ENCODE results near the gene ADAM8. TPM values are rescaled to one million over a fixed set of nuclear protein-coding genes. Genes with fewer than 3 reads are reported as not detected.

The ADAM8 gene
- total and polyA plus RNA-seq, 10 of the 15 experiments (the other 5 are each of a cell fraction or from before 2014, with no cell fraction given): 0.37 to 92.7 (median 21.7) TPM

MicroRNAs within 50 kb of the gene (microRNA counts, 767-probe panel; counts per million panel counts)
- microRNA hsa-miR-202-3p: 784 counts per million, percentile 18 among the panel's probes with 10 or more counts

Small RNA genes lying within 50 kb of the gene (microRNA-seq; reads per million reads assigned to microRNA genes)
- gene MIR202: not detected

Other genes with a start within 250 kb of the ADAM8 start
Only the 7 nearest of the 14 such genes appear.
- not detected in 2 replicates for gene UTF1, start 46.7 kb downstream of the ADAM8 start, total RNA-seq (2014; rRNA removed)
- not detected in 2 replicates for gene UTF1, start 46.7 kb downstream of the ADAM8 start, total RNA-seq (2014; rRNA removed; fragmentation: Illumina TruSeq; extraction: Trizol)
- not detected in 2 replicates for gene UTF1, start 46.7 kb downstream of the ADAM8 start, total RNA-seq (2021)
- not detected in 2 replicates for gene UTF1, start 46.7 kb downstream of the ADAM8 start, polyA plus RNA-seq (2011; rRNA removed)
- gene UTF1, start 46.7 kb downstream of the ADAM8 start, polyA plus RNA-seq (2014; fragmentation: Illumina TruSeq; extraction: Trizol): not detected in 2 replicates
- gene UTF1, start 46.7 kb downstream of the ADAM8 start, polyA plus RNA-seq (2014; fragmentation: Nextera tagmentation; extraction: Ambion mirVana): not detected
- not detected in 2 replicates for gene UTF1, start 46.7 kb downstream of the ADAM8 start, polyA plus RNA-seq (2014; rRNA removed)
- gene UTF1, start 46.7 kb downstream of the ADAM8 start, polyA plus RNA-seq (2016; fragmentation: Nextera tagmentation; extraction: Ambion mirVana): not detected
- gene VENTX, start 39.0 kb downstream of the ADAM8 start, total RNA-seq (2014; rRNA removed): not detected in 2 replicates
- gene VENTX, start 39.0 kb downstream of the ADAM8 start, total RNA-seq (2014; rRNA removed; fragmentation: Illumina TruSeq; extraction: Trizol): not detected in 2 replicates
- not detected in 2 replicates for gene VENTX, start 39.0 kb downstream of the ADAM8 start, total RNA-seq (2021)
- gene VENTX, start 39.0 kb downstream of the ADAM8 start, polyA plus RNA-seq (2011; rRNA removed): not detected in 2 replicates
- gene VENTX, start 39.0 kb downstream of the ADAM8 start, polyA plus RNA-seq (2014; fragmentation: Illumina TruSeq; extraction: Trizol): not detected in 2 replicates
- gene VENTX, start 39.0 kb downstream of the ADAM8 start, polyA plus RNA-seq (2014; fragmentation: Nextera tagmentation; extraction: Ambion mirVana): not detected
- gene VENTX, start 39.0 kb downstream of the ADAM8 start, polyA plus RNA-seq (2014; rRNA removed): not detected in 2 replicates
- gene VENTX, start 39.0 kb downstream of the ADAM8 start, polyA plus RNA-seq (2016; fragmentation: Nextera tagmentation; extraction: Ambion mirVana): under 1 TPM in 1 of 2 experiments, not detected in 1; 0.05 TPM
- 38.5 TPM in 2 replicates for gene TUBGCP2, start 32.0 kb upstream of the ADAM8 start, total RNA-seq (2014; rRNA removed)
- gene TUBGCP2, start 32.0 kb upstream of the ADAM8 start, total RNA-seq (2014; rRNA removed; fragmentation: Illumina TruSeq; extraction: Trizol): 18.1 and 19.1 TPM in 2 replicates
- gene TUBGCP2, start 32.0 kb upstream of the ADAM8 start, total RNA-seq (2021): 46.5 and 47.1 TPM in 2 replicates
- gene TUBGCP2, start 32.0 kb upstream of the ADAM8 start, polyA plus RNA-seq (2011; rRNA removed): 23.7 and 35.8 TPM in 2 replicates
- gene TUBGCP2, start 32.0 kb upstream of the ADAM8 start, polyA plus RNA-seq (2014; fragmentation: Illumina TruSeq; extraction: Trizol): 16.0 and 26.6 TPM in 2 replicates
- gene TUBGCP2, start 32.0 kb upstream of the ADAM8 start, polyA plus RNA-seq (2014; fragmentation: Nextera tagmentation; extraction: Ambion mirVana): 10 to 100 TPM in 1 of 2 experiments, 1 to 10 TPM in 1; 4.8 to 11.6 TPM
- gene TUBGCP2, start 32.0 kb upstream of the ADAM8 start, polyA plus RNA-seq (2014; rRNA removed): 33.6 and 36.2 TPM in 2 replicates
- 10 to 100 TPM; 36.4 to 37.7 TPM for gene TUBGCP2, start 32.0 kb upstream of the ADAM8 start, polyA plus RNA-seq (2016; fragmentation: Nextera tagmentation; extraction: Ambion mirVana)
- 21.0 and 21.3 TPM in 2 replicates for gene ZNF511, start 32.0 kb upstream of the ADAM8 start, total RNA-seq (2014; rRNA removed)
- 29.8 and 30.3 TPM in 2 replicates for gene ZNF511, start 32.0 kb upstream of the ADAM8 start, total RNA-seq (2014; rRNA removed; fragmentation: Illumina TruSeq; extraction: Trizol)
- 50.3 and 57.1 TPM in 2 replicates for gene ZNF511, start 32.0 kb upstream of the ADAM8 start, total RNA-seq (2021)
- gene ZNF511, start 32.0 kb upstream of the ADAM8 start, polyA plus RNA-seq (2011; rRNA removed): 24.8 and 32.1 TPM in 2 replicates
- gene ZNF511, start 32.0 kb upstream of the ADAM8 start, polyA plus RNA-seq (2014; fragmentation: Illumina TruSeq; extraction: Trizol): 12.0 and 31.8 TPM in 2 replicates
- 1 to 10 TPM in 1 of 2 experiments, under 1 TPM in 1; 0.58 to 6.0 TPM for gene ZNF511, start 32.0 kb upstream of the ADAM8 start, polyA plus RNA-seq (2014; fragmentation: Nextera tagmentation; extraction: Ambion mirVana)
- 49.0 and 54.9 TPM in 2 replicates for gene ZNF511, start 32.0 kb upstream of the ADAM8 start, polyA plus RNA-seq (2014; rRNA removed)
- 100 to 1,000 TPM; 110 TPM for gene ZNF511, start 32.0 kb upstream of the ADAM8 start, polyA plus RNA-seq (2016; fragmentation: Nextera tagmentation; extraction: Ambion mirVana)
- not detected in 2 replicates for gene CALY, start 60.0 kb upstream of the ADAM8 start, total RNA-seq (2014; rRNA removed)
- not detected in 2 replicates for gene CALY, start 60.0 kb upstream of the ADAM8 start, total RNA-seq (2014; rRNA removed; fragmentation: Illumina TruSeq; extraction: Trizol)
- gene CALY, start 60.0 kb upstream of the ADAM8 start, total RNA-seq (2021): not detected in 2 replicates
- 0.07 TPM in 1 of 2 replicates, not detected in the other for gene CALY, start 60.0 kb upstream of the ADAM8 start, polyA plus RNA-seq (2011; rRNA removed)
- not detected in 2 replicates for gene CALY, start 60.0 kb upstream of the ADAM8 start, polyA plus RNA-seq (2014; fragmentation: Illumina TruSeq; extraction: Trizol)
- gene CALY, start 60.0 kb upstream of the ADAM8 start, polyA plus RNA-seq (2014; fragmentation: Nextera tagmentation; extraction: Ambion mirVana): not detected
- gene CALY, start 60.0 kb upstream of the ADAM8 start, polyA plus RNA-seq (2014; rRNA removed): not detected in 2 replicates
- not detected for gene CALY, start 60.0 kb upstream of the ADAM8 start, polyA plus RNA-seq (2016; fragmentation: Nextera tagmentation; extraction: Ambion mirVana)
- gene PRAP1, start 70.5 kb upstream of the ADAM8 start, total RNA-seq (2014; rRNA removed): not detected in 2 replicates
- not detected in 2 replicates for gene PRAP1, start 70.5 kb upstream of the ADAM8 start, total RNA-seq (2014; rRNA removed; fragmentation: Illumina TruSeq; extraction: Trizol)
- not detected in 2 replicates for gene PRAP1, start 70.5 kb upstream of the ADAM8 start, total RNA-seq (2021)
- gene PRAP1, start 70.5 kb upstream of the ADAM8 start, polyA plus RNA-seq (2011; rRNA removed): not detected in 2 replicates
- gene PRAP1, start 70.5 kb upstream of the ADAM8 start, polyA plus RNA-seq (2014; fragmentation: Illumina TruSeq; extraction: Trizol): not detected in 2 replicates
- gene PRAP1, start 70.5 kb upstream of the ADAM8 start, polyA plus RNA-seq (2014; fragmentation: Nextera tagmentation; extraction: Ambion mirVana): not detected
- gene PRAP1, start 70.5 kb upstream of the ADAM8 start, polyA plus RNA-seq (2014; rRNA removed): not detected in 2 replicates
- gene PRAP1, start 70.5 kb upstream of the ADAM8 start, polyA plus RNA-seq (2016; fragmentation: Nextera tagmentation; extraction: Ambion mirVana): under 1 TPM in 1 of 2 experiments, not detected in 1; 0.25 TPM
- gene FUOM, start 81.2 kb upstream of the ADAM8 start, total RNA-seq (2014; rRNA removed): 35.3 and 35.4 TPM in 2 replicates
- 19.2 and 21.4 TPM in 2 replicates for gene FUOM, start 81.2 kb upstream of the ADAM8 start, total RNA-seq (2014; rRNA removed; fragmentation: Illumina TruSeq; extraction: Trizol)
- 34.9 and 36.9 TPM in 2 replicates for gene FUOM, start 81.2 kb upstream of the ADAM8 start, total RNA-seq (2021)
- 9.9 and 13.6 TPM in 2 replicates for gene FUOM, start 81.2 kb upstream of the ADAM8 start, polyA plus RNA-seq (2011; rRNA removed)
- 2.2 and 7.0 TPM in 2 replicates for gene FUOM, start 81.2 kb upstream of the ADAM8 start, polyA plus RNA-seq (2014; fragmentation: Illumina TruSeq; extraction: Trizol)
- gene FUOM, start 81.2 kb upstream of the ADAM8 start, polyA plus RNA-seq (2014; fragmentation: Nextera tagmentation; extraction: Ambion mirVana): 10 to 100 TPM in 1 of 2 experiments, 1 to 10 TPM in 1; 1.8 to 11.2 TPM
- 41.7 and 50.2 TPM in 2 replicates for gene FUOM, start 81.2 kb upstream of the ADAM8 start, polyA plus RNA-seq (2014; rRNA removed)
- gene FUOM, start 81.2 kb upstream of the ADAM8 start, polyA plus RNA-seq (2016; fragmentation: Nextera tagmentation; extraction: Ambion mirVana): 10 to 100 TPM; 29.7 to 33.3 TPM